HG03103 (cell line): ENCODE results near the gene LMO4.
A peak's percentile ranks its signal among the peaks of the same experiment; 100 is the strongest.

Source experiments
- ATAC-seq: cut with Tn5 transposase; IDR thresholded peaks from one replicate; pipeline ENCODE4 v1.9.1; 2021; ENCODE audit warnings: low read depth; ENCODE audit not compliant: unreplicated experiment

Gene LMO4

GRCh38 chr1:87327376-87328271 is 1.1 kb upstream of the LMO4 start:
- no peak for ATAC-seq

GRCh38 chr1:87329051-87329525 is 408 bp downstream of the LMO4 start:
- ATAC-seq = no peak

GRCh38 chr1:87329526-87330056 is 911 bp downstream of the LMO4 start:
- no peak for ATAC-seq

GRCh38 chr1:87330057-87330884 is 1.6 kb downstream of the LMO4 start:
- no peak for ATAC-seq

GRCh38 chr1:87330885-87331364 is 2.2 kb downstream of the LMO4 start:
- ATAC-seq = no peak

- ATAC-seq = peak; percentile 12
Observed at GRCh38 chr1:87331365-87332241, 2.9 kb downstream of the LMO4 start.

- no peak for ATAC-seq
Observed at GRCh38 chr1:87333692-87334347, 5.1 kb downstream of the LMO4 start.

- no peak for ATAC-seq
Observed at GRCh38 chr1:87334351-87335174, 5.9 kb downstream of the LMO4 start.

- ATAC-seq = peak; percentile 41
Observed at GRCh38 chr1:87335175-87335884, 6.7 kb downstream of the LMO4 start.

GRCh38 chr1:87336623-87337067 is 8.0 kb downstream of the LMO4 start:
- no peak for ATAC-seq

- ATAC-seq = no peak
Observed at GRCh38 chr1:87337606-87338005, 8.9 kb downstream of the LMO4 start.

GRCh38 chr1:87338566-87338965 is 9.9 kb downstream of the LMO4 start:
- no peak for ATAC-seq

- no peak for ATAC-seq
Observed at GRCh38 chr1:87344231-87344630, 15.6 kb downstream of the LMO4 start.

GRCh38 chr1:87346130-87346814 is 17.6 kb downstream of the LMO4 start:
- ATAC-seq = no peak

GRCh38 chr1:87348341-87349019 is 19.8 kb downstream of the LMO4 start:
- no peak for ATAC-seq

- no peak for ATAC-seq
Observed at GRCh38 chr1:87349036-87349435, 20.4 kb downstream of the LMO4 start.

GRCh38 chr1:87355894-87356293 is 27.2 kb downstream of the LMO4 start:
- ATAC-seq = no peak
